CD4-positive, alpha-beta T cell treated with Interleukin-15 for 4 hours (primary cell): ENCODE results near the gene MACROD2.

Source experiments
- DNase-seq: peaks from one replicate; pipeline ENCODE4 v3.0.0-alpha.2; 2020; ENCODE audit warnings: low spot score

The MACROD2 gene

DNA sequence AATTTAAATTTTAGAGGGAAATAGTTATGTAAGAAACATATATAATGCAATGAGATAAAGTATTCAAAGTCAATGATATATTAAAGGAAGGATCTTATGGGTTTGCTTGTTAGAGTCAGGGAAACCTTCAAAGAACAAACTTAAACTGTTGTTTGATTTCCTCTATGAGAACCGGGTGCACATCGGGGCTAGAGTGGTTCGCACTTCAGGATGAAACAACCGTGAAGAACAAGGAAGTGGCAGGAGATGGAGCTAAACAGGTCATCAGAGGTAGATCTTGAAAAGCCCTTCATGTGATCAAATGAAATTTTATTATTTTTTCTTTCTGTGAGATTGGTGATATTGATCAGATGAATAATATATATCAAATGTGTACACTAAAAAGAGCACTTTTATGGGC lies 1294.0 kb downstream of the MACROD2 start:
- DNase-seq: no peak

- DNase-seq: no peak
Observed at GRCh38 chr20:15292405-15292804, 1297.1 kb downstream of the MACROD2 start.

- no peak for DNase-seq
Observed at GRCh38 chr20:15296422-15296821, 1301.1 kb downstream of the MACROD2 start.

GRCh38 chr20:15297059-15297875 lies 1302.0 kb downstream of the MACROD2 start:
- DNase-seq: no peak

- DNase-seq: no peak
Observed at GRCh38 chr20:15302075-15302474, 1306.8 kb downstream of the MACROD2 start.

- no peak for DNase-seq
Observed at GRCh38 chr20:15310361-15310760, 1315.0 kb downstream of the MACROD2 start.

GRCh38 chr20:15316556-15316955 lies 1321.2 kb downstream of the MACROD2 start:
- no peak for DNase-seq

DNA sequence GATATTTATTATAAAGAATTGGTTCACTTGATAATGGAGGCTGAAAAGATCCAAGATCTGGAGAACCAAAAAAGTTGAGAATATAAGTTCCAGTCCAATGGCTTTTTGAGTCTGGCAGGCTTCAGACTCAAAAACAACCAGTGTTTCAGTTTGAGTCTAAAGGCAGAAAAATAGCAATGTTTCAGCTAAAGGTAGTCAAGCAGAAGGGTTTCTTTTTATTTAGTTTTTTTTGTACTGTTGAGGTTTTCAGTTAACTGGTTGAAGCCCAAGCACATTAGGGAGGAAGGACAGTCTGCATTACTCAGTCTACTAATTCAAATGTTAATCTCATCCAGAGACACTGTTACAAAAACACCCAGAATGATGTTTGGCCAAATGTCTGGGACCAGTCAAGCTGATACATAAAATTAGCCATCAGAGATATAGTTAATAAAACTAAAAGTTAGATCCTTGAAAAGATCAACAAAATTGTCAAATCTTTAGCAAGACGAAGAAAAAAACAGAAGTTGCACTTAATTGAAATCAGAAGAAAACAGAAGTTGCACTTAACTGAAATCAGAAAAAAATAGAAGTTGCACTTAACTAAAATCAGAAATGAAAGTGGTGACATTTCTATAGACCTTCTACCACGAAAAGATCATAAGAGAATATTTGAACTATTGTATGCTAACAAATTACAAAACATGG lies 1322.4 kb downstream of the MACROD2 start:
- DNase-seq: no peak

GRCh38 chr20:15318682-15319081 lies 1323.4 kb downstream of the MACROD2 start:
- DNase-seq: no peak

DNA sequence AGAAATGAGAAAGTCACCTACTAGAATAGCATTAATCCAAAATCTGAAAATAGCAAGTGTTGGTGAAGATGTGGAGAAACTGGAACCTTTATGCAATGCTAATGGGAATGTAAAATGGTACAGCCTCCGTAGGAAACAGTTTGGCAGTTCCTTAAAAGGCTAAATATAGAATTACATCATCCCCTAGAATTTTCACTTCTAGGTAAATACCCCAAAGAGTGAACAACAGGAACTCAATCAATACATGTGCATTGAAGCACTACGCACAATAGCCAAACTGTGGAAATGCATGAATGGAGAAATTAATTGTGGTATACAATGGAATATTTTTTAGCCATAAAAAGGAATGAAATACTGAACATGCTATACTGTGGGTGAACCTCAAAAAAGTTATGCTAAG lies 1324.1 kb downstream of the MACROD2 start:
- DNase-seq: no peak

- no peak for DNase-seq
Observed at GRCh38 chr20:15320941-15321340, 1325.6 kb downstream of the MACROD2 start.

DNA sequence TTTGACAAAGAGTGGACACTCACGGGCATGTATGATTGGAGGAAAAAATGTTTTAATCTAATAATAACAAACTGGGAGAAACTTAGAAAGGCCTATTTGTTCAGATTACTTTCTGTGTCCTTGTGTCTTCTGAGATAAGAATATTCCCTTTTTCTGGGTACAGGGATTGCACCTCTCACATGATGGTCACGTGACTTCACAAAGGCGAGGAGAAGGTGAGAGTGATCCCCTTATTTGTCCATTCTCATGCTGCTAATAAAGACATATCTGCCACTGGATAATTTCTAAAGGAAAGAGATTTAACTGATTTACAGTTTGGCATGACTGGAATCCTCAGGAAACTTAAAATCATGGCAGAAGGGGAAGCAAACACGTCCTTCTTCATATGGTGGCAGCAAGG lies 1331.8 kb downstream of the MACROD2 start:
- DNase-seq: no peak

DNA sequence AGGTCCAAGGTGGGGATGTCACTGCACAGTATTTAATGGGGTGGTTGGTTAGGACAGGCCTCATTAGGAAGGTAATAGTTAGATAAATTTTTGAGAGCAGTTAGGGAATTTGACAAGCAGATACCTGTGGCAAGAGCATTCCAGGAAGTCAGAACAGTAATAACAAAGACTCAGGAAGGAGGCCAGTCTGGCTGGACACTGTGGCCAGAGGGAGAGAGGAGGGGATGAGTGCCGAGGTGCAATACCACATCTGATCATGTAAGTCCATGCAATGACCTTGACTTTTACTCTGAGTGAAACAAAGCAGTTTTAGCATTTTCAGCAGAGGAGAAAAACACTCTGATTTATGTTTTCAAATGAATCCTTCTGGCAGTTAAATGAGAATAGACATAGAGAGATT lies 1332.8 kb downstream of the MACROD2 start:
- no peak for DNase-seq

DNA sequence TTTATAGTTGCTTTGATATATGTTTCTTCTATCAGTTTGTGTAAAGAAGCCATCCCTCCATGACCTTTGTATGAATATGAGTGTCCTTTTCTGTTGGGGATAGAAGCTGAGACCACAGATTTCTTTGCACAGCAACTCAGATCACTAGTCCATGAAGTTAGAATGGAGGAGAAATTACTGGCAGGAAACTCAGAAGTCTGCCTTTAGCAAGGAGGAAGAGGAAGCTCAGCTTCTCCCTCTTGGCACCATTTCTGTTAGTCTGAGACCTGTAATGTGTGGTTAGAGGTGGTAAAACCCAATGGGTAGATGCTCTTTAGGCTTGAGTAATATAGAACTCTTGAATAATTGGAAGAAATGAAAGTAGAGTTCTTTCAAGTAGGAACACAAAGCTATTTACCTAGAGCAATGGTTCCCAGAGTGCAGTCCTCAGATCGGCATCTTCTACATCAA lies 1337.4 kb downstream of the MACROD2 start:
- no peak for DNase-seq

GRCh38 chr20:15333170-15333569 lies 1337.9 kb downstream of the MACROD2 start:
- DNase-seq: no peak

- DNase-seq: no peak
Observed at GRCh38 chr20:15336011-15336410, 1340.7 kb downstream of the MACROD2 start.

- DNase-seq: no peak
Observed at GRCh38 chr20:15336536-15336935, 1341.2 kb downstream of the MACROD2 start.

DNA sequence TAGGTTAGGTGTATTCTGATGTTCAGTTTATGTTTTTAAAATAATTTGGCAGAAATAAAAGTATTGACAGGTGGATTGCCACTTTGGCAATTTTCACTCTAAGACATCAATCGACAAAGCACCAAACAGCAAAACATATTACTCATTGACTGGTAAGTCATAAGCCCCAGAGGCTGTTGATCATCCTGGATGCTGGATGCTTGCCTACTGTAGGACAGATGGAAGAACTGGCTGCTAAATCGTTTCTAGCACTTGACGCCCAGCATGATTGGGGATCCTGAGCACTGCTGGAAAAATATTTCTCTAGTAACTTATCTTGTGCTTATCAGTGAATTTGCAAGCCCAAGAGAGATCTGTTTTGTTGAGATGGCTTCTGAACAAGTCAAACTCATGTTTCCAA lies 1343.9 kb downstream of the MACROD2 start:
- DNase-seq: no peak

GRCh38 chr20:15342991-15343523 lies 1347.7 kb downstream of the MACROD2 start:
- no peak for DNase-seq

- no peak for DNase-seq
Observed at GRCh38 chr20:15345287-15345686, 1350.0 kb downstream of the MACROD2 start.

GRCh38 chr20:15346657-15347280 lies 1351.5 kb downstream of the MACROD2 start:
- no peak for DNase-seq

GRCh38 chr20:15359056-15359455 lies 1363.7 kb downstream of the MACROD2 start:
- DNase-seq: no peak

GRCh38 chr20:15362849-15363248 lies 1367.5 kb downstream of the MACROD2 start:
- no peak for DNase-seq
